Activated B cell treated with CpG ODN at 0.5 μM for 24 hours (primary cell): Measurements from ENCODE around the gene DCP1A. TPM values are rescaled to one million over a fixed set of nuclear protein-coding genes. Genes with fewer than 3 reads are reported as not detected.
"Not testable (repeated sequence)": the region's sequence is repeated elsewhere in the genome, so short reads cannot be mapped to it uniquely, and the experiment has no call there.

Experiments used
- ATAC-seq: fragments of 200-7000 bp; cut with Tn5 transposase; one replicate; pipeline ENCODE4 v1.10.0; 2021; ENCODE audit warnings: low read depth, mild to moderate bottlenecking, moderate library complexity
- CTCF ChIA-PET: fragments of 350-600 bp; sonication (Branson Sonifier 250); formaldehyde crosslinking; loops from one replicate; lab custom pipeline; 2021; ENCODE audit warnings: antibody characterized with exemption; lab: Charles Lee
- POLR2A ChIA-PET: fragments of 350-600 bp; sonication (Branson Sonifier 250); formaldehyde crosslinking; loops from one replicate; lab custom pipeline; 2021; ENCODE audit warnings: antibody characterized with exemption; lab: Charles Lee
- DNase-seq: peaks from one replicate; pipeline ENCODE4 v3.0.0; 2022
- H3K27ac Mint-ChIP-seq: one replicate; pipeline ENCODE4 v1.8.0; 2020; ENCODE audit warnings: mixed read lengths
- H3K27me3 Mint-ChIP-seq: one replicate; pipeline ENCODE4 v1.8.0; 2021; ENCODE audit warnings: mixed read lengths
- H3K36me3 Mint-ChIP-seq: one replicate; pipeline ENCODE4 v1.8.0; 2021; ENCODE audit warnings: low read depth, mixed read lengths
- H3K4me1 Mint-ChIP-seq: one replicate; pipeline ENCODE4 v1.8.0; 2021; ENCODE audit warnings: mixed read lengths
- H3K4me3 Mint-ChIP-seq: one replicate; pipeline ENCODE4 v1.8.0; 2020; ENCODE audit warnings: mild to moderate bottlenecking, mixed read lengths
- H3K9me3 Mint-ChIP-seq: one replicate; pipeline ENCODE4 v1.8.0; 2020; ENCODE audit warnings: mixed read lengths
- CTCF ChIP-seq: fragments of 200-600 bp; IDR thresholded peaks from one replicate; pipeline ENCODE4 v1.8.0; 2022; ENCODE audit warnings: antibody characterized with exemption, mild to moderate bottlenecking
- intact Hi-C: fragments of 100-400 bp; cut with micrococcal nuclease; formaldehyde crosslinking; loops from one replicate; pipeline ENCODE4 v1.15.1; 2024
- total RNA-seq: library from RNA; stranded (reverse); gene quantifications from 2 replicates; pipeline ENCODE4 v1.2.3, GENCODE V29; 2022

Gene DCP1A
- total RNA-seq, 1 donor from 2014 or later: 35.1 TPM

GRCh38 chr3:53379898-53380297, 32.6 kb upstream of the DCP1A start:
- Mint-ChIP-seq H3K27me3 (peaks cover 13% of the 10 kb centered on the region), H3K36me3 (no peaks in the 10 kb centered on the region), H3K4me3 (no peak overlapping the region), H3K27ac (no peak overlapping the region), H3K9me3 (peaks cover 3% of the 10 kb centered on the region), H3K4me1 (no peaks in the 10 kb centered on the region)
- ChIA-PET CTCF (no interaction called here), POLR2A (no interaction called here)
- no peak for DNase-seq
- intact Hi-C loops: no loop called here
- no peak for ATAC-seq
- no peak for TF ChIP-seq CTCF

GRCh38 chr3:53377794-53378193, 30.5 kb upstream of the DCP1A start:
- Mint-ChIP-seq H3K27me3 (peaks cover 18% of the 10 kb centered on the region), H3K4me1 (no peaks in the 10 kb centered on the region), H3K27ac (no peak overlapping the region), H3K4me3 (no peak overlapping the region), H3K36me3 (no peaks in the 10 kb centered on the region), H3K9me3 (peaks cover 3% of the 10 kb centered on the region)
- TF ChIP-seq CTCF: no peak
- DNase-seq (no peak), ATAC-seq (no peak)
- intact Hi-C loops: no loop called here
- CTCF ChIA-PET: no interaction called here
- POLR2A ChIA-PET: interaction anchor here (0.7 kb wide), 1 partner anchor 158 kb away, joined by 3 read pairs; no protein-coding TSS in a partner anchor

GRCh38 chr3:53376679-53377078, 29.3 kb upstream of the DCP1A start:
- TF ChIP-seq CTCF: no peak
- ChIA-PET CTCF (interaction anchor here (1.1 kb wide), 1 partner anchor 333 kb away, joined by 3 read pairs; no protein-coding TSS in a partner anchor), POLR2A (no interaction called here)
- DNase-seq: no peak
- no peak for ATAC-seq
- Mint-ChIP-seq H3K4me1 (no peaks in the 10 kb centered on the region), H3K36me3 (no peaks in the 10 kb centered on the region), H3K27ac (no peak overlapping the region), H3K27me3 (peaks cover 24% of the 10 kb centered on the region), H3K4me3 (no peak overlapping the region), H3K9me3 (no peaks in the 10 kb centered on the region)
- intact Hi-C loops: no loop called here

GRCh38 chr3:53375019-53375418, 27.7 kb upstream of the DCP1A start:
- POLR2A ChIA-PET: no interaction called here
- peak; percentile 42 for ATAC-seq
- no peaks in the 10 kb centered on the region for H3K36me3 Mint-ChIP-seq
- CTCF ChIA-PET: interaction anchor here (1.0 kb wide), 1 partner anchor 335 kb away, joined by 7 read pairs; no protein-coding TSS in a partner anchor
- no peak overlapping the region for H3K4me3 Mint-ChIP-seq
- TF ChIP-seq CTCF: no peak
- H3K4me1 Mint-ChIP-seq: no peaks in the 10 kb centered on the region
- H3K9me3 Mint-ChIP-seq: no peaks in the 10 kb centered on the region
- DNase-seq: peak; percentile 29
- intact Hi-C loops: loop anchor here (1.0 to 2.0 kb wide), 2 partner anchors 335 to 546 kb away; no protein-coding TSS in a partner anchor
- H3K27ac Mint-ChIP-seq: no peak overlapping the region
- H3K27me3 Mint-ChIP-seq: peaks cover 25% of the 10 kb centered on the region

GRCh38 chr3:53370719-53371118, 23.4 kb upstream of the DCP1A start:
- intact Hi-C loops, DNase-seq, H3K4me1 Mint-ChIP-seq, CTCF ChIA-PET, H3K4me3 Mint-ChIP-seq, ATAC-seq, H3K27ac Mint-ChIP-seq, POLR2A ChIA-PET, H3K36me3 Mint-ChIP-seq, H3K9me3 Mint-ChIP-seq: not testable (repeated sequence)
- H3K27me3 Mint-ChIP-seq: peaks cover 18% of the 10 kb centered on the region

GRCh38 chr3:53361852-53362251, 14.5 kb upstream of the DCP1A start:
- no peak for TF ChIP-seq CTCF
- Mint-ChIP-seq H3K4me3 (no peak overlapping the region), H3K9me3 (no peaks in the 10 kb centered on the region), H3K27me3 (peaks cover 9% of the 10 kb centered on the region), H3K36me3 (no peaks in the 10 kb centered on the region), H3K4me1 (no peaks in the 10 kb centered on the region), H3K27ac (no peak overlapping the region)
- intact Hi-C loops: no loop called here
- no peak for DNase-seq
- CTCF ChIA-PET: no interaction called here
- no peak for ATAC-seq
- POLR2A ChIA-PET: no interaction called here
